ENCODE measurements around the gene BCL7A. TPM values are rescaled to one million over a fixed set of nuclear protein-coding genes. Genes with fewer than 3 reads are reported as not detected.

Gene BCL7A
- total RNA-seq, 4 donors from 2014 or later = 18.3 to 27.2 (median 22.7) TPM

DNA sequence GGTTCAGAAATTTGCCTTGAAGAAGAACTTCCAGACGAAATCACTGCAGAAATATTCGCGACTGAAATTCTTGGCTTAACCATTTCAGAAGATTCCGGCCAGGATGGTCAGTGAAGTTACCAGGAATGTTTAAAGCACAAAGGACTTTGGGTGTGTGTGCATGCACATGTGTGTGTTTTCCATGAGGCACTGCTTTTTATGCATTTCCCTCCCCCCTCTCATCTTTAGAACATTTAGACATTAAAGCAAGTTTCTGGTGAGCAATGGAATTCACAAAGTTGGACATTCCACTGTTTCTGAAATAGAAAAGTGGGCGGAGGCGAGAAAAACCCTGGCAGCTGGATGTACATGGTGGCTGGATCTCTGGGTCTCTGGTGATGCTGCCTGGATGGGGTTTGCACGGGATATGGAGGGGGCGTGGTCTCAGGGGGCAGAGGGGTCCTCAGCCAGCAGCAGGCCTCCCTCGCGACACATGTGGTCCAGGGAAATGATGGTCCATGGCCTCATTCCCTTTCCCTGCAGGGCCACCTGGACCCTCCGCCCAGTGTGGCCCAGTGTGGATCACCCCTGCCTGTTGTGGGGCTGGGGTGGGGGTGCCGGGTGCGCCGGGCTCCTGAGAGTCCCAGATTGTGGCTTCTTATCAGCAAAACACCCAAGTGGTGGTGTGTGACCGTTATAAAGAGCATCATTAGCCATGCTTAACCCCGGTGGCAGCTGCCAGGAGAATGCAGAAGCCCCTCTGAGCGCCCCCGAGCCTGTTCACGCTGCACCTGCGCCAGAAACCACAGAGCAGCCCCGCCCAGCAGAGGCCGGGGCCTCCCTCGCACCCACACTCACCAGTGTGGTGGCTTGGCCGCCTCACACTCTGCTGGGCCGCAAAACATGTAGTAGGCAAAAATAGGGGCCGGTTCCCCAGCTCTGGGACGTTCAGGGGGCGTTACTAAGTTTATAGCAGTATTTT is 17.8 kb upstream of the BCL7A start:
- no peak overlapping the region for H3K4me3 ChIP-seq (replicated peaks in 1 of 3)
- H3K4me1 ChIP-seq = no peaks in the 10 kb centered on the region
- intact Hi-C loops (cut with DNase I) = no loop called here
- no peaks in the 10 kb centered on the region for H3K9me3 ChIP-seq
- no peaks in the 10 kb centered on the region for H3K36me3 ChIP-seq
- TF ChIP-seq POLR2A (IDR thresholded peaks at IDR 0.05) = no peak
- TF ChIP-seq, protein P1, sequence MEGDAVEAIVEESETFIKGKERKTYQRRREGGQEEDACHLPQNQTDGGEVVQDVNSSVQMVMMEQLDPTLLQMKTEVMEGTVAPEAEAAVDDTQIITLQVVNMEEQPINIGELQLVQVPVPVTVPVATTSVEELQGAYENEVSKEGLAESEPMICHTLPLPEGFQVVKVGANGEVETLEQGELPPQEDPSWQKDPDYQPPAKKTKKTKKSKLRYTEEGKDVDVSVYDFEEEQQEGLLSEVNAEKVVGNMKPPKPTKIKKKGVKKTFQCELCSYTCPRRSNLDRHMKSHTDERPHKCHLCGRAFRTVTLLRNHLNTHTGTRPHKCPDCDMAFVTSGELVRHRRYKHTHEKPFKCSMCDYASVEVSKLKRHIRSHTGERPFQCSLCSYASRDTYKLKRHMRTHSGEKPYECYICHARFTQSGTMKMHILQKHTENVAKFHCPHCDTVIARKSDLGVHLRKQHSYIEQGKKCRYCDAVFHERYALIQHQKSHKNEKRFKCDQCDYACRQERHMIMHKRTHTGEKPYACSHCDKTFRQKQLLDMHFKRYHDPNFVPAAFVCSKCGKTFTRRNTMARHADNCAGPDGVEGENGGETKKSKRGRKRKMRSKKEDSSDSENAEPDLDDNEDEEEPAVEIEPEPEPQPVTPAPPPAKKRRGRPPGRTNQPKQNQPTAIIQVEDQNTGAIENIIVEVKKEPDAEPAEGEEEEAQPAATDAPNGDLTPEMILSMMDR (IDR thresholded peaks at IDR 0.05) = no peak
- no peaks in the 10 kb centered on the region for H3K27me3 ChIP-seq
- 83 to 87% methylated on average over 11 to 25 of the region's 28 CpGs for WGBS, 2 donors
- no peak for DNase-seq
- no peak overlapping the region for H3K27ac ChIP-seq

DNA sequence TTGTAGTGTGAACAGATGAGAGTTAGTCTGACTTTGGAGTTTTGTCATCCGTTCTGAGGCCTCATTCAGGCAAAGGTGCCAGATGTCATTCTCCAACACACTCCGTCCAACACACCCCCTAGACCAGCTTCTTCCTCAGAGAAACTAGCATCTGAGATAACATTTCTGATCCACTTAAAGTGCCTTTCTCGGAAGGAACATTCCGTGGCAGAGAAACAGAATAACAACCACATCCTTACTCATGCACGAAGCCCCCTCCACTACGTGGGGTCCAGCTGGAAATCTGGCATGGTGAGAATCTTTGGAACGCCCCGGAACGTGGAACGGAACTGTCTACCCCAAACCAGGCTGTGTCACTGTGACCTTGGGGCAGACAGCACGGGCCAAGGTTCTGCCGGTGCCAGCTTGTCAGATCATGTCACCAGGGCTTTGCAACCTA is 17.0 kb upstream of the BCL7A start:
- H3K4me3 ChIP-seq (replicated peaks in 1 of 3) = no peak overlapping the region
- H3K27ac ChIP-seq = no peak overlapping the region
- no peaks in the 10 kb centered on the region for H3K27me3 ChIP-seq
- intact Hi-C loops (cut with DNase I) = no loop called here
- TF ChIP-seq, protein P1 (IDR thresholded peaks at IDR 0.05) = no peak
- TF ChIP-seq POLR2A (IDR thresholded peaks at IDR 0.05) = no peak
- no peaks in the 10 kb centered on the region for H3K4me1 ChIP-seq
- DNase-seq = no peak
- no peaks in the 10 kb centered on the region for H3K9me3 ChIP-seq
- H3K36me3 ChIP-seq = no peaks in the 10 kb centered on the region
- 62 to 75% methylated on average over 12 of the region's 12 CpGs for WGBS, 2 donors

DNA sequence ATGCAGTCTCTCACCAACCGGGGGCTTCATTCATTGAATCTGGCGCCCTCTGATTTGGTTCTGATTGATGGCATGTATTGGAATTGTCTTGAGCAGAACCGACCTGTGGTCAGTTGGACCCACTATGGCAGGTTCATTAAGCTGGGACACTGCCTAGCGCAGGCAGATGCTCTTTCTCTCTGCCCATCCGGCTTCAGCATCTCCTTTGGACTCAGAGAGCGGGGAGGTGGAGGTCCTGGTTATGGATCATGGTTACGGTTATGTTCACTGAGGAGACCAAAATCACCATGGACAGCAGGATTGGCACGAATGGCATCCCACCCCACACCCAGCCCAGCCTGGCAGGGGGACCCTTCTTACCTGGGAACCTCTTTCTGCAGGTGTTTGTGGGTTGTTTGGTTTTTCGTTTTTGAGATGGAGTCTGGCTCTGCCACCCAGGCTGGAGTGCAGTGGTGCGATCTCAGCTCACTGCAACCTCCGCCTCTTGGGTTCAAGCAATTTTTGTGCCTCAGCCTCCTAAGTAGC is 16.4 kb upstream of the BCL7A start:
- intact Hi-C loops (cut with DNase I) = no loop called here
- TF ChIP-seq, protein P1 (IDR thresholded peaks at IDR 0.05) = no peak
- no peak for TF ChIP-seq POLR2A (IDR thresholded peaks at IDR 0.05)
- 87 to 88% methylated on average over 8 to 11 of the region's 11 CpGs for WGBS, 2 donors
- Histone ChIP-seq H3K27ac (no peak overlapping the region), H3K4me1 (no peaks in the 10 kb centered on the region), H3K4me3 (replicated peaks in 1 of 3) (no peak overlapping the region), H3K36me3 (no peaks in the 10 kb centered on the region), H3K9me3 (no peaks in the 10 kb centered on the region), H3K27me3 (no peaks in the 10 kb centered on the region)
- DNase-seq = no peak

DNA sequence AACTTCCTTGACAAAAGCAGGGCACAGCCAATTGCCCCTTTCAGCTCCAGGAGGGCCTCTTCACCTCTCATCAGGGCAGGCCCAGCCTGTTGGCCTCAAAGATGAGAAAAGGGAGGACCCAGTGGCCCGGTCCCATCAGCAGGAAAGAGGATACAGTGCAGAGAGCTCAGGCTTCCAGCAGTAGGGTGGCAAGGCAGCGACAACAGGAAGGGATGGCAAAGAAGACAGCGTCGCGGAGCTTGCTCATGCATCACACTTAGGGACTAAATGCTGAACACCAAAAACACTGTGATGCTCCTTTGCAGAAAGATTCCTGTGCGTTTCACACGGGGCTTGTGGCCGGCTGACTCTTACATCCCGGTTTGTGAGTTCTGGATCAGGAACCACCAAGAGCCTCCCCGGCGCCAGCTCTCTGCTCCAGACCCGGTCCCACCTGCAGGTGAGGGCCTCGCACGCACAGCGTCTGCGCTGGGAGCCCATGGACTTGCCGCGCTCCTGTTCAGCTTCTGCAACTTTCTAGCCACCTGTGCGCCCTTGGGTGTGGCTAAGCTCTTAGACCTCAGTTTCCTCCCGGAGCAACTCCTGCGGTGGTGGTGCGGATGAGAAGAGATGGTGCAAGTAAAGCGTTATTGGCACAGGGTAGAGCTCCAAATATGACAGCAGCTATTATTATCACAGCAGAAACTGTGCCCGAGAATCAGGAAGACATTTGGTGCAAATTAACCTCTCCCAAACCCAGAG is 15.3 kb upstream of the BCL7A start:
- intact Hi-C loops (cut with DNase I) = no loop called here
- DNase-seq = no peak
- H3K27me3 ChIP-seq = no peaks in the 10 kb centered on the region
- H3K4me3 ChIP-seq (replicated peaks in 1 of 3) = no peak overlapping the region
- TF ChIP-seq, protein P1 (IDR thresholded peaks at IDR 0.05) = no peak
- TF ChIP-seq POLR2A (IDR thresholded peaks at IDR 0.05) = no peak
- H3K9me3 ChIP-seq = no peaks in the 10 kb centered on the region
- WGBS, 2 donors = 89 to 93% methylated on average over 23 to 24 of the region's 24 CpGs
- H3K4me1 ChIP-seq = no peaks in the 10 kb centered on the region
- no peaks in the 10 kb centered on the region for H3K36me3 ChIP-seq
- H3K27ac ChIP-seq = no peak overlapping the region
